HG03342 (cell line): Measurements from ENCODE around the gene ENAM.
"Not testable (repeated sequence)": the region's sequence is repeated elsewhere in the genome, so short reads cannot be mapped to it uniquely, and the experiment has no call there.

Experiments used
- ATAC-seq: cut with Tn5 transposase; IDR thresholded peaks from one replicate; pipeline ENCODE4 v1.9.1; 2021; ENCODE audit warnings: mild to moderate bottlenecking, moderate library complexity; ENCODE audit not compliant: unreplicated experiment

ENAM gene

GRCh38 chr4:70627620-70628019 is 924 bp upstream of the ENAM start:
- no peak for ATAC-seq

- ATAC-seq: peak; percentile 63
These were observed 1.0 kb downstream of the ENAM start for GRCh38 chr4:70629469-70630090.

GRCh38 chr4:70630162-70630561 is 1.6 kb downstream of the ENAM start:
- ATAC-seq: no peak

- no peak for ATAC-seq
These were observed 3.5 kb downstream of the ENAM start for GRCh38 chr4:70632028-70632427.

GRCh38 chr4:70634482-70634881 is 5.9 kb downstream of the ENAM start:
- ATAC-seq: no peak

GRCh38 chr4:70637239-70637913 is 8.8 kb downstream of the ENAM start:
- peak; percentile 53 for ATAC-seq

- ATAC-seq: peak; percentile 51
These were observed 11.6 kb downstream of the ENAM start for GRCh38 chr4:70640192-70640591.

GRCh38 chr4:70650741-70651140 is 22.2 kb downstream of the ENAM start:
- ATAC-seq: not testable (repeated sequence)

GRCh38 chr4:70651864-70652506 is 23.4 kb downstream of the ENAM start:
- ATAC-seq: peak; percentile 39

GRCh38 chr4:70654605-70655011 is 26.1 kb downstream of the ENAM start:
- ATAC-seq: no peak

- ATAC-seq: no peak
These were observed 28.8 kb downstream of the ENAM start for GRCh38 chr4:70657326-70657725.

GRCh38 chr4:70658418-70658817 is 29.9 kb downstream of the ENAM start:
- no peak for ATAC-seq

GRCh38 chr4:70660106-70660505 is 31.6 kb downstream of the ENAM start:
- ATAC-seq: no peak

GRCh38 chr4:70661309-70661922 is 32.9 kb downstream of the ENAM start:
- peak; percentile 71 for ATAC-seq

- ATAC-seq: peak; percentile 37
These were observed 37.8 kb downstream of the ENAM start, which contains the start of gene JCHAIN for GRCh38 chr4:70666369-70666768. Gene JCHAIN, minus strand, starts transcription at chr4:70666508. Its CDS starts 18 bp downstream, at chr4:70666490.

- ATAC-seq: no peak
These were observed 39.4 kb downstream of the ENAM start for GRCh38 chr4:70667740-70668535.

- ATAC-seq: no peak
These were observed 41.9 kb downstream of the ENAM start for GRCh38 chr4:70670332-70671014.

GRCh38 chr4:70671091-70671490 is 42.5 kb downstream of the ENAM start:
- no peak for ATAC-seq

GRCh38 chr4:70674191-70674590 is 45.6 kb downstream of the ENAM start:
- no peak for ATAC-seq

GRCh38 chr4:70674731-70675130 is 46.2 kb downstream of the ENAM start:
- ATAC-seq: no peak
